Osteoblast (primary cell): ENCODE results near the gene ARG1. TPM values are rescaled to one million over a fixed set of nuclear protein-coding genes. Genes with fewer than 3 reads are reported as not detected.
"Not testable (repeated sequence)": the region's sequence is repeated elsewhere in the genome, so short reads cannot be mapped to it uniquely, and the experiment has no call there.

Experiments
- DNase-seq: peaks from one replicate; pipeline ENCODE4 v3.0.0; 2011; ENCODE audit warnings: low spot score, mixed read lengths; ENCODE audit not compliant: insufficient read length; ENCODE audit errors: missing footprints
- H2AFZ ChIP-seq: 2 replicates; pipeline ENCODE4 v1.6.0; 2011; ENCODE audit warnings: mild to moderate bottlenecking, low read length
- H3K27ac ChIP-seq: 2 replicates; pipeline ENCODE4 v1.5.1; 2011; ENCODE audit warnings: mild to moderate bottlenecking, low read depth, low read length, moderate library complexity
- H3K27me3 ChIP-seq: 2 replicates; pipeline ENCODE4 v1.6.0; 2012; ENCODE audit warnings: mild to moderate bottlenecking, control low read depth, inconsistent platforms, low read length, moderate library complexity; ENCODE audit not compliant: insufficient read depth
- H3K36me3 ChIP-seq: 2 replicates; pipeline ENCODE4 v1.5.1; 2011; ENCODE audit warnings: mild to moderate bottlenecking, low read length, control low read depth, moderate library complexity; ENCODE audit not compliant: insufficient read depth
- H3K4me1 ChIP-seq: 2 replicates; pipeline ENCODE4 v1.5.1; 2011; ENCODE audit warnings: mild to moderate bottlenecking, low read length, control low read depth, moderate library complexity; ENCODE audit not compliant: insufficient read depth
- H3K4me2 ChIP-seq: 2 replicates; pipeline ENCODE4 v1.6.0; 2011; ENCODE audit warnings: mild to moderate bottlenecking, low read length; ENCODE audit not compliant: insufficient read depth
- H3K4me3 ChIP-seq: fragments of 200-600 bp; sonication (generic); 3 replicates; pipeline ENCODE4 v1.5.1; 2012; ENCODE audit warnings: mild to moderate bottlenecking, low read length, inconsistent platforms; ENCODE audit not compliant: insufficient read depth
- H3K79me2 ChIP-seq: 2 replicates; pipeline ENCODE4 v1.6.0; 2012; ENCODE audit warnings: mild to moderate bottlenecking, low read length, control low read depth, inconsistent platforms; ENCODE audit not compliant: insufficient read depth
- H3K9me3 ChIP-seq: 2 replicates; pipeline ENCODE4 v1.5.1; 2011; ENCODE audit warnings: low read depth, low read length, control low read depth
- H4K20me1 ChIP-seq: 2 replicates; pipeline ENCODE4 v1.6.0; 2012; ENCODE audit warnings: mild to moderate bottlenecking, low read length, control low read depth; ENCODE audit not compliant: insufficient read depth
- CTCF ChIP-seq: IDR thresholded peaks from 2 replicates; pipeline ENCODE4 v1.5.1; 2011; ENCODE audit warnings: mild to moderate bottlenecking, low read depth, low read length, moderate library complexity; ENCODE audit errors: extremely low read depth
- total RNA-seq: library from RNA; depleted of rRNA; stranded (reverse); fragments of >200 nt; gene quantifications from 2 replicates; pipeline ENCODE4 v1.2.3, GENCODE V29; 2012

ARG1 gene
- not detected in 2 replicates for total RNA-seq

- Histone ChIP-seq H3K79me2 (no peaks in the 10 kb centered on the region), H3K9me3 (no peaks in the 10 kb centered on the region), H3K4me1 (no peaks in the 10 kb centered on the region), H3K27me3 (no peaks in the 10 kb centered on the region), H3K4me2 (no peak within 1 kb of the TSS), H4K20me1 (no peaks in the 10 kb centered on the region), H3K4me3 (no peak within 1 kb of the TSS), H3K27ac (no peak within 1 kb of the TSS), H3K36me3 (no peaks in the 10 kb centered on the region), H2AFZ (no peak within 1 kb of the TSS)
- peak; percentile 13 for DNase-seq
- TF ChIP-seq CTCF: no peak
These were observed at the start of gene ARG1 for GRCh38 chr6:131572686-131573415. TSS of gene ARG1 (plus strand) at chr6:131573226. CDS start at chr6:131573283, 57 bp downstream.

- no peak overlapping the region for H2AFZ ChIP-seq
- H3K36me3 ChIP-seq: no peaks in the 10 kb centered on the region
- no peak for TF ChIP-seq CTCF
- no peaks in the 10 kb centered on the region for H4K20me1 ChIP-seq
- no peaks in the 10 kb centered on the region for H3K79me2 ChIP-seq
- H3K27ac ChIP-seq: no peak overlapping the region
- no peak overlapping the region for H3K4me3 ChIP-seq
- no peak for DNase-seq
- H3K4me1 ChIP-seq: no peaks in the 10 kb centered on the region
- no peaks in the 10 kb centered on the region for H3K9me3 ChIP-seq
- H3K27me3 ChIP-seq: no peaks in the 10 kb centered on the region
- no peak overlapping the region for H3K4me2 ChIP-seq
These were observed 48.9 kb upstream of the ARG1 start for GRCh38 chr6:131523988-131524673.

GRCh38 chr6:131524695-131525336 is 48.2 kb upstream of the ARG1 start:
- H2AFZ ChIP-seq: no peak overlapping the region

GRCh38 chr6:131530936-131531335 is 42.1 kb upstream of the ARG1 start:
- H4K20me1 ChIP-seq, H2AFZ ChIP-seq, H3K79me2 ChIP-seq, DNase-seq, H3K4me2 ChIP-seq, H3K27me3 ChIP-seq, H3K4me1 ChIP-seq, H3K27ac ChIP-seq, H3K4me3 ChIP-seq, H3K36me3 ChIP-seq, H3K9me3 ChIP-seq: not testable (repeated sequence)

More at GRCh38 chr6:131524695-131525336, 48.2 kb upstream of the ARG1 start:
- Histone ChIP-seq H3K4me2 (no peak overlapping the region), H4K20me1 (no peaks in the 10 kb centered on the region), H3K4me1 (no peaks in the 10 kb centered on the region), H3K27me3 (no peaks in the 10 kb centered on the region), H3K27ac (no peak overlapping the region), H3K79me2 (no peaks in the 10 kb centered on the region), H3K36me3 (no peaks in the 10 kb centered on the region), H3K9me3 (no peaks in the 10 kb centered on the region), H3K4me3 (no peak overlapping the region)
- no peak for TF ChIP-seq CTCF
- DNase-seq: no peak

- H3K27me3 ChIP-seq, DNase-seq, H3K36me3 ChIP-seq, H4K20me1 ChIP-seq, H3K9me3 ChIP-seq, H3K4me2 ChIP-seq, H3K4me1 ChIP-seq, H3K4me3 ChIP-seq, H3K27ac ChIP-seq, H3K79me2 ChIP-seq, H2AFZ ChIP-seq: not testable (repeated sequence)
These were observed 41.3 kb upstream of the ARG1 start for GRCh38 chr6:131531681-131532080.
